Hematopoietic multipotent progenitor cell treated with erythropoietin and hydrocortisone succinate and interleukin-3 and kit ligand, for 17 days (in vitro differentiated cells): Measurements from ENCODE around the gene BEST2.

Source experiments
- DNase-seq: peaks from one replicate; pipeline ENCODE4 v3.0.0-alpha.2; 2015; ENCODE audit warnings: low spot score

BEST2 gene

DNA sequence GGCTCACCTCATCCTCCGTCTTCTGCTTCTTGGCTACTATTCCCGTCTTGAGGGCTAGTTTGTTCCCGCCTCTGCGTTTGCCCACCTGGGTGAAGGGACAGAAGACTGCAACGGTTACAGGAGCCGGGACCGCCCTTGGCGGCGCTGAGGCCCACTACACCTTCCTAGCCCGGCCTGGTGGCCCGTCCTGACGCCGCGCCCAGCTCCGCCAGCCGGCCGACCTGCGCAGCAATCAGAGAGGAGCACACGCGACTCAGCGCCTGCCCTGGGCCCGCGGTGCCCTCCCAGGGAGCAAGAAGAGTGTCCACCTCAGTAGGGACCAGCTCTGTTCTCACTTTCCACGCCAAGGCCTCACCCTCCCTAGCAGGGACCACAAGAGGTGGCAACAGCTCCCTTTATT lies 20.3 kb upstream of the BEST2 start:
- DNase-seq: no peak

DNA sequence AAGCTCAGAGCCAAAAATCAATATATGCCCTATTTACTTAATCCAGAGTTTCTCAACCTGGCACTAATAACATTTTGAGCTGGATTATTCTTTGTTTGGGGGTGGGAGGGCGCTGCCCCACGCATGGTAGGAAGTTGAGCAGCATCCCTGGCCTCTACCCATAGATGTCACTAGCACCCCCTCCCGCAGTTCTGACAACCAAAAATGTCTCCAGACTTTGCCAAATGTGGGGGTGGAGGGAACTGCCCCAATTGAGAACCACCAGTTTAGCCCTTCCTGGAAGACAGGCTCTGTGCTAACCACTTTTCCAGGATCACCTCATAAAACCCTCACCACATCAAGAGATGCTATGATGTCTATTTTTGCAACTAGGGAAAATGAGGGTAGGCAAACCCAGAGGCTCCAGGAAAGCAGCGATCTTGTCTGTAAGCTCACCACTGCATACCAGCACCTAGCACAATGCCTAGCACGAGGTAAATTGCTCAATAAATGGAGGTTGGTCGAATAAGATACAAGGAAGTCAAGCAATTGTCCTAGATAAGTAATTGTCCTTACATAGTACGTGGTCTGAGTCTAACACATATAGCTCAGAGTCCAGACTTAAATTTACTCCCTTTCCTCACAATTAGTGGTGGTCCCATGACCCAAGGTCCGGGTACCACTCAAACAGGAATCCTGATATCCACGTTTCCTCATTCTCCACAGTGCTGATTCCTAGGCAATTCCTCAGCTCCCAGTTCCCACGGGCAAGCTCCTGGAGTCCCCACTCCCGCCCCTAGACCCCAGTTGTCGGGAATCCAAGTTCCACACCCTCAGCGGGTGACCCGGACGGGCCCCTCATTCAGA lies 18.0 kb upstream of the BEST2 start:
- DNase-seq: peak; percentile 57

DNA sequence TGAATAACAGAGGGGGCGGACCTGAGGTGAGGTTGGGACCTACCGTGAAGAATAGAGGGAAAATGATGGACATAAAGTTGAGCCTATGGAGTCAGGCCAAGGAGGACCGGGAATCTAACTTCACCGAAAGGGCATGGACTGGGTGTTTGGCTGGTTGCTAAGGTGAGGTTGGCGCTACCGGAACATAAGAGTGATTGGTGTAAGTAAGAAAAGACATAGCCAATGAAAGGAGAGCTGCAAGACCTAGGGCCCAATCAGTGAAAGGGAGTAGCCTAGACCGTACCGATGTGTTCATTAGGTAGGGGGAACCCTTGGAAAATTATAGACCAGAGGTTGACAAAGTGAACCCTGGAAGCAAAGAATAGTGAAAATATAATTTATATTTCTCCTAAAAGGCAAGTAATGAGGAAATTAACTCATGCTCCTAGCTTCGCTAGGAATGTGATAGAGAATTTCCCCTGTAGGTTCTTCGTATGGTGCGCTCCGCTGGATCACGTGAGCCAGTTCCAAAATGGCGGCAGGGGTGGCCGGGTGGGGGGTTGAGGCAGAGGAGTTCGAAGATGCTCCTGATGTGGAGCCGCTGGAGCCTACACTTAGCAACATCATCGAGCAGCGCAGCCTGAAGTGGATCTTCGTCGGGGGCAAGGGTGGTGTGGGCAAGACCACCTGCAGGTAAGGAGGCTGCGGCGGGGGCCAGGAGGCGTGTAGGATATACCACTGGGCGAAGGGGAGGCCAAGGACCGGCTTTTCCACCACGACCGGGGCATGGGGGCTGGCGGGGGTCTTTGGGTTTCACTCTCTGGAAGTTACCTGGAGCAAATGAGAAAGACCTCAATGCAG lies 14.4 kb upstream of the BEST2 start, which contains the start of gene GET3:
Gene GET3 (plus strand): TSS at position 503 of the 840 bp plus-strand sequence. CDS start 9 bp downstream, at position 512.
- peak; percentile 95 for DNase-seq

DNA sequence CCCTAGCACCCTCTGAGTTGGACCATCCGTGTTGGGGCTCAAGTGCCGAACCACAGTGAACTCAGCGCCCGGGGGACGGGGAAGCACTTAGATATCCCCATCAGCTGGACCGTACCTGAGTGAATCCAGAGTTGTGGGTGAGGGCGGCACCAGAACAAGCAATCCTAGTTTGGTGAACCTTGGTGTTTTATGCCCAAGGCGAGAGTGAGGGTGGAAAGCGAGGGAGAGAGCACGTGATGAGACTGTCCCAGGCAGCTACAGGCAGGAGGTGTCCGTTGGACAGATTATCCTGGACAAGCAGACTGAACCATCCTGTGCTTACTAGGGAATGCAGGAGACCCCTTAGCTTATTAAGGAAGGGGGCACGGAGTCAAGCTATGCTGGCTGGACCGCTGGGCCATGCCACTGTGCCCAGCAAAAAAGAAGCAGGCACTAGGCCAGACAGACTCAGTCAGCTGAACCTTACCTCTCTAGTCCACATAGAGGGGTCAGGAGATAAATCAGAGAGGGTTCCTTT lies 13.7 kb upstream of the BEST2 start:
- DNase-seq: no peak

DNA sequence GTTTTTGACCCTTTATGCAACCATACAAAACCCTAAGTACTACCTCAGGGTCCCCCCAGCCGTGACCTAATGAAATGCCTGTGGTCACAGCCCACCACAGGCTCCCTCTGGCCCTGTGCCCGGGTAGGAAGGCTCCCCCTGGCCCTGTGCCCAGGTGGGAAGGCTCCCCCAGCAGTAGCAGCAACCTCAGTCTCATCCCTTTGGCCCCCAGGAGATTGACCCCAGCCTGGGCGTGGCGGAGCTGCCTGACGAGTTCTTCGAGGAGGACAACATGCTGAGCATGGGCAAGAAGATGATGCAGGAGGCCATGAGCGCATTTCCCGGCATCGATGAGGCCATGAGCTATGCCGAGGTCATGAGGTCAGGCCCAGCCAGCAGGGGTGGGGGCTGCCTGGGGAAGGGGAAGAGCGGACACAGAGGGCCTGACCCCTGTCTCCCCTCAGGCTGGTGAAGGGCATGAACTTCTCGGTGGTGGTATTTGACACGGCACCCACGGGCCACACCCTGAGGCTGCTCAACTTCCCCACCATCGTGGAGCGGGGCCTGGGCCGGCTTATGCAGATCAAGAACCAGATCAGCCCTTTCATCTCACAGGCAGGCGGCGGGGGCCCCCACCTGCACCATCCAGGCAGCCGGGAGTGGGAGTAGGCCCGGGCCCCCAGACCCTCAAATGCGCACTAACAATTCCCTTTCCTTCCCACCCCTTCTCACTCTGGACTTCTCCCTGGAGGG lies 6.3 kb upstream of the BEST2 start:
- no peak for DNase-seq

DNA sequence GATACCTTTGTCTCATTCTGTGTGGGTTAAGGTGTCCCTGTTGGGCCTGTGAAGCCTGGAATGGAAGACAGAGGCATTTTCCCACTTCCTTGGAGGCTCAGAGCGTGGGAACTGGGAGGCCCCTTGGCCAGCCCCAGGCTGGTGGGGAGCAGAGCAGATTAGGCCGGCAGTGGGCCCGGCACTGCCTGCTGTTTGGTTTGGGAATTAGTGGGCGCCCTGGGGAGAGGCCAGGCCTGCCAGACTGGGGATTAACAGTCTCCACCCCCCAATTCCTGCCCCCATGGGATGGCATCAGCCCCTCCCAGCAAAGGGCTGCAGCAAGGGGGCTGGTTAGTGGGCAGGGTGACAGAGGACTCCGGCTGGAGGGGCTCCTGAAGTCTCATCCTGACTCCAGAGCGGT lies 3.1 kb upstream of the BEST2 start:
- DNase-seq: no peak

GRCh38 chr19:12749938-12750521 lies 1.6 kb upstream of the BEST2 start:
- DNase-seq: no peak

DNA sequence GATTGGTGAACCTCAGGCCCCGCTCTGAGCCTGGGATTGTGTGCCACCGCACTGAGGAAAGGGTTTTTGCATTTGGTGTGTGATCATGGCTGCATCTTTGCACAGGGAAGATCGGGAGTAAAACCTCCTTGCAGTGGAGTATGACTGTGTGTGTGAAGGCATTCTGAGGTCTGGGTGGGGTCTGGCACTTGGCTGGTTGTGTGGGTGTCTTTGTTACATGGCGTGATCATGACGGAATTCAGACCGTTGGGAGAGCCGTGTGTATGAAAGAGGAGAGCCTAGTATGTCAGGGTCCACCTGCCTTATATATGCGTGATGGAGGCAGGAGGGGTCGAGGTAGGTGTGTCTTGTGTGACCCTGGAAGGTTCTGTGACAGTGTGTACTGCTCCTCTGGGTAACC lies 740 bp upstream of the BEST2 start:
- DNase-seq: no peak

- DNase-seq: no peak
These were observed 628 bp downstream of the BEST2 start for GRCh38 chr19:12752056-12752781.

DNA sequence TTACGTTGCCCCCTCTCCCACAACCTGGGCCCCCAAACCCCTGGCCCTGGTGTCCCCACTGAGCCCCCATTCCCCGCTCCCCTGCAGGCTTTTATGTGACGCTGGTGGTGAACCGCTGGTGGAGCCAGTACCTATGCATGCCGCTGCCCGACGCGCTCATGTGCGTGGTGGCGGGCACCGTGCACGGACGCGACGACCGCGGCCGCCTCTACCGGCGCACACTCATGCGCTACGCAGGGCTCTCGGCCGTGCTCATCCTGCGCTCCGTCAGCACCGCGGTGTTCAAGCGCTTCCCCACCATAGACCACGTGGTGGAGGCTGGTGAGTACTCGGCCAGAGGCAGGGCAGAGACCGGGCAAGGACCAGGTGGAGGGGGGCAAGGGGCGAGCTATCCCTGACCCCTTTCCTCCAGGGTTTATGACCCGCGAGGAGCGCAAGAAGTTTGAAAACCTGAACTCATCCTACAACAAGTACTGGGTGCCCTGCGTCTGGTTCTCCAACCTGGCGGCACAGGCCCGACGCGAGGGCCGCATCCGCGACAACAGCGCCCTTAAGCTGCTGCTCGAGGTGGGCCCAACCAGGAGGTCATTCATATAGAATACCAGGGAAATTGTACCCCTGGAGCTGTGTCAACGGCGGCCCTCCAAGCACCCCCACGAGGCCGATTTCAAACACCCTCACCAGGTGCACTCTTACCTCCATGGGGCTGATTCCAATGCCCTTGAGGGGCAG lies 3.0 kb downstream of the BEST2 start:
- no peak for DNase-seq

- no peak for DNase-seq
These were observed 4.7 kb downstream of the BEST2 start for GRCh38 chr19:12756150-12756883.

GRCh38 chr19:12757544-12758274 lies 6.1 kb downstream of the BEST2 start:
- DNase-seq: peak; percentile 75

DNA sequence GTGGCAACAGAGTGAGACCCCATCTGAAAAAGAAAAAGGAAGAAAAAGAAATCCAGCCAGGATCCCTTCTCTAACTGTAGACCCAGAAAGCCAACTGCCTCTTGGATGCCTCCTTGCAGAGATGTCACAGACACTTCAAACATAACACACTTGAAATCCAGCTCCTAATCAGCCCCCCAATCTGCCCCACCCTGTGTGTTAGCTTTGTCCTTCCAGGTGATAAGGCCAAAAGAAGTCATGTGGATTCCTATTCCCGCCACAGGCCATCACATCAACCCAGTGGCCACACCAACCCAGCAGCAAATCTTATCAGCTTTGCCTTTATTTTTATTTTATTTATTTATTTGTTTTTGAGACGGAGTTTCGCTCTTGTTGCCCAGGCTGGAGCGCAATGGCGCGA lies 8.1 kb downstream of the BEST2 start:
- DNase-seq: no peak

DNA sequence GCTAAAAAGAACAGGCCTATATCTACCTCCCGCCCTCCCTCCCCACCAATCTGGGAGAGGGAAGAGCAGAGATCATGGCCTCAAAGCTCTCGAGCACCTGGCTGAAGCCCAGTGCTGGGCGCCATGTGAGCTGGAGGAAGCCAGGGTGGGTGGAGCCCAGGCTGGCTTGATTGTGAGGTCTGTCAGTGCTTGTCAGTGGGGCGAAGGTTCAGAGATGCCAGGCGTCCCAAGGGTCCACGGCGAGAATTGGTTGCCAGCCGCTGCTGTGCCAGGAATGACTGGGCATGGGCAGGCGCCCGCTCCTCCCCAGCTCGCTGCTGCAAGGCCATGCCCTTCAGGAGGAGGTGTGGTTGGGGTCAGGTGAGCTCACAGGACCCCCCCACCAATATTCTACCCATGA lies 11.5 kb downstream of the BEST2 start:
- DNase-seq: no peak

DNA sequence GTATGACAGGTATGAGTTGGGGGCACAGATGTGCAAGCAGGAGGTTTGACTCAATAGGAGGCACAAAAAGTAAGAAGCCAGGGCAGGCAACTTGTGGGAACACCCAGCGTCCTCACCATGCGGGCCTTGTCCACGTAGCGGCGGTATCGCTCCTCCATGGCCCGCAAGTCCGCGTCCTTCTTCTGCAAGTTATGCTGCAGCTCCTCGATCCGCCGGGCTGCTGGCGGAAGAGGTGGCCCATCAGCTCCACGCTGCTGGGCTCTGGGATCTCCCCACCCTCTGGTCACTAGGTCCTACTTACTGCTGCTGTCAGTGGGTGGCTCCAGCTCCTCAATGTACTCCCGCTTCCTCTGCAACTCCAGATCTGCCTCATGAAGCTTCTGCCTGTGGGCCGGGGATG lies 13.1 kb downstream of the BEST2 start:
- no peak for DNase-seq

GRCh38 chr19:12766051-12766521 lies 14.5 kb downstream of the BEST2 start:
- DNase-seq: no peak

DNA sequence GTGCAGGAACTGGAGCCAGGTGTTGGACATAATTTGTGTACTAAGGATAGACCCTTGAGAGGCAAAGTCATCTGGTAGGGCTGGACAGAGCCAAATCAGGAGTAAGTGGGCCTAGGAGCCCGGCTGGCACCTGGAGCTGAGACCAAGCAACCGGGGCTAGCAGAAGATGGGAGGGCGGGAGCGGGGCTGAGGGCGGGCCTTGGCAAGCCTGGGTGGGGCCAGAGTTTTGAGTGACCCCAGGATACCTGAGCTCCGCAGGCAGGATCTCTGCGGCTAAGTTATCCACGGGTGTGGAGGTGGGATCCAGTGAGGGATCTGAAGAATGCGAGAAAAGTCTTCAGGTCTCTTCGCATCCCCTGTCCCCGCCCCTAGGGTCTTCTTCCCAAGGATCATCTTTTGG lies 15.6 kb downstream of the BEST2 start:
- DNase-seq: no peak

DNA sequence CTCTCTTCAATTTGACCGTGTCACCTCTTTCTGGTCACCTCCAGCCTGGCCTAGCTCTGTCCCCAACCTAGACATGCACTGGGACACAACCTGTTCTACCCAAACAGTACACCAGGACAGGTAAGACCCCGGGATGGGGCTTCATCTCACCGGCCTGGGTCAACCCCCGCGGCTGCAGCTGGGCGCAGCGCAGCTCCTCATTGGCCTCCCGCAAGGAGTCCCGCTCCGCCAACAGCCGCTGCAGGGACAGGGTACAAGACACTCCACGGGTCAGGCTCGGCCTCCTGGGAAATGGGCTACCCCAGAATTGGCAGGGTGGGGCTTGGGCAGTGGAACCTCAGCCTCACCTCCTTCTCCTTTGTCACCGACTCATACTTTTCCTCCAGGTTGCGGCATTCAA lies 16.1 kb downstream of the BEST2 start:
- no peak for DNase-seq

- DNase-seq: no peak
These were observed 18.1 kb downstream of the BEST2 start for GRCh38 chr19:12769689-12770088.
